Activated effector memory CD4-positive, alpha-beta T cell treated with anti-CD3 and anti-CD28 coated beads, Interleukin-2, amount 50 U/mL, for 16 hours (primary cell): ENCODE measurements around the gene PDE1C.
"Not testable (repeated sequence)": the region's sequence is repeated elsewhere in the genome, so short reads cannot be mapped to it uniquely, and the experiment has no call there.

Source experiments
- DNase-seq: peaks from one replicate; pipeline ENCODE4 v3.0.0-alpha.2; 2020

The PDE1C gene

DNA sequence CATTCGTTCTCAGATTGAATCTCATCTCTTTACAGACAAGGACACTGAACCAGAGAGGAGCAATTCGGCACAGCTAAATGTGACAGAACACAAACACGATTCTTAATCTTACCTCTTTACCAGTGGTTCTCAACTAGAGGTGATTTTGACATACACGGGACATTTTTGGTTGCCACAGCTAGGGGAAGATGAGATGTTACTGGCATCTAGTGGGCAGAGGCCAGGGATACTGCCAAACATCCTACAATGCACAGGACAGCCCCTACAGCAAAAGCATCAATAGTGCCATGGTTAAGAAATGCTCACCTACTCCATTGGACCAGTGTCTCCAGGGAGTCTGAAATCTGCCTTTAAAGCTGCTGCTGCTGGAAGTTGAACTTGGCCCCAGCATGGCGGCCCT lies 27.3 kb downstream of the PDE1C start:
- no peak for DNase-seq

DNA sequence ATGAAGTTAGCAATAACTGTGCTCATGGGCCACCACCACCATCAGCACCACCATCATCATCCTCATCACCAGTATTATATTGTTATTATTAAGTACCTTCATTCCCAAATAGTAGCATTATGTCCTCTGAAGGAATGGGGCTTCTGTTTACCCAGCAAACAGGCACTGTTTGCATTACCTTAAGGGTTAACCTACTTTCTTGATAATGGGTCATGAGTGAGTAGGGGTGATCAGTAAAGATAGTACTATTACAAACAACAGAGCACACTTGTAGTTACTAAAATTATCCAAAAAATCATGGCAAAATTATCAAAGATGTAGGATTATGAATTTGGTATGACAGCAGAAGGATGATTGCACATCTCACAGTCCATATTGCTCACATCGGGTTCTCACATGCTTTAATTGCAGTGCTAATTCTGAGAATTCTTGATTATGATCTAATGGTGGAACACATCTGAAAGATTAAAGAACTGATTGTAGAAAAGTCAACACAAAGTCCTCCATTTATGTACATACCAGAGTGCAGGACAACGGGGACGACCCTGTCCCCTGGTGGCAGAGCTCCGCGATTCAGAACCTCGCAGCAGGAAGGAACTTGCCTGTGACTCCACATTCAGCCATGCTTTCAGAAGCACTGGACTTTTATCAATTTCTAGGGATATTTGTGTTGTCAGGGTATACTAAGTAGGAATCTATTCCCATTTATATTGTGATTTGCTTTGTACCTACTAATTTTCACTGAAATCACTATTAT lies 31.0 kb downstream of the PDE1C start:
- no peak for DNase-seq

GRCh38 chr7:32037650-32038198 lies 32.5 kb downstream of the PDE1C start:
- DNase-seq, result no peak

- DNase-seq, result no peak
Observed at GRCh38 chr7:32036557-32036956, 33.6 kb downstream of the PDE1C start.

DNA sequence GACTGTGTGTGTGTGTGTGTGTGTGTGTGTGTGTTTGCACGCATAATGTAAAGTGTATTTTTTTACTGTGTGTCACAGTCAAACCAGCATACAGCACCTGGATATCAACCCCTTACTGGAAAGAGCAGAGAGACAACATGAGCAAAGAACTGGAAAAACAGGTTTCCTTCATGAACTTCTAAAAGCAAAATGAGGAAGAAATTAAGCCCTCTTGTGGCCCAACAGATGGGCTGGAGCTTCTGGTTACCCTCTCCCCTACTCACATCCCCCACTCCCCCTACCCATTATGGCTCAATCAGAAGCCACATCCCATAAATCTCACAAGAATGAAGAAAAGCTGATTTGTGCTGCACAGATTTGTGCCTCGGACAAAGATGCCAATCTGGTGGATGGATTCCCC lies 36.2 kb downstream of the PDE1C start:
- no peak for DNase-seq

DNA sequence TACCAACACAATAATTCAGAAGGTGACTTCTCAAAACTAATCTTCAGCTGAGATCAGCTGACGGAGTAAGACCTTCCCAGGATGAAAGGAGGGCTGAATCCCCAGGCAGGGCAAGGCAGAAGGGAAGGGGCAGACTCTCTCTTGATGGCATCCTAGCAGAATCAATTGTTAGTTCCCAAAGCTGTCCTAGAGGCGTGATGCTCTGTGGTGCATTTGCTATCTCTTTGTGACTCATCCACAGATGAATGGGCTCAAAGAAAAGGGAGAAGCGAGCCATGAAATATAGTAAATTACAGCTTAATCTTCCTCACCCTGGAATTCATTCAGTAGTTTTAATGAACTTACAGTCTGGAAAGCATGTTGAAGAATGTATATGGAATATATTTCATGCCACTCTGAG lies 37.2 kb downstream of the PDE1C start:
- no peak for DNase-seq

DNA sequence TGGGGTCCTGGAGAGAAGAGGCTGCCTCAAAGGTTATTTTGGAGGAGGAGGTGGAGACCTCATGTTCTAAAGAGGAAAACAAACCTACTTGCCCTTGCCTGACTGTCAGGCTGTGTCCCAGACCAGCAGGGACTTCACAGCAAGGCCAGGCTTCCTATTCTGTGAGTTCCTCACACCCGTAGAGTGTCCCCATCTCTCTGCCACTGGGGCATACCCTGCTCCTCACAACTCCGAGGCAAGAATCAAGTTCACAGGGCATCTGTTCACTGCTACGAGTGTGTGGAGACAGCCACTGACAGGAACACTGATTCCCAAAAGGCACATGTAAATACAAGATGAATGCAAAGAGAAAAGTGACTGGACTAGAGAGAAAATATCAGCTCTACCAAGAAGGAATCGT lies 38.0 kb downstream of the PDE1C start:
- DNase-seq, result no peak

GRCh38 chr7:32030904-32031692 lies 39.1 kb downstream of the PDE1C start:
- no peak for DNase-seq

GRCh38 chr7:32026083-32026425 lies 44.2 kb downstream of the PDE1C start:
- no peak for DNase-seq

DNA sequence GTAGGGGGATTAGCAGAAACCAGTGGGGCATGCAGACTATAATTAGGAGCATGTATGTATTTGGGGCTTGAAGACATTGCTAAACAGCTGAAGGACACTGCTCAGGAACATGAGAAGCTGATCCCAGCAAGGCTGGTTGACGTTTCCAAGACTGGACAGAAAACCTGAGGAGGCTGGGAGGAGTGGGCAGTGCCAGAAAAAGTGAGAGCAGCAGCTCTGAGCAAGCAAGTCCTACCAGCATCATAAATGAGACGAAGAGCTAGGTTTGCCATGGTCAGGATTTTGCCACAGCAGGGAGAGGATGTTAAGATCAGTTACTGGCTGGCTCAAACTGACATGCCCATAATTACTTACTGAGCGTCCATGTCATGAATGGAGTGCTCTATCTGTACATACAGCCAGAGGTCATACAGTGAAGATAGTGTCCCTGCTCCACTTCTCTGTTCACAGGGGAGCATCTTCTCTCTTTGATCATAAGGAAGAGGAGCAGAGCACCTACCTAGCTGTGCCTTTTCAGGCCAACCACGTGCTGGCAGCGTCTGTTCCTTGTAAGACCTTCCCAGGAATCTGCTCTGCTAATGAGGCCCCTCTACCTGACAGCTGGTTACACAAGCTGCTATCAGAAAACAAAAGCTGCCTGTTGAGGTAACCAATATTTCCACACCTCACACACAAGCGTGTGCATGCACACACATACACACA lies 44.7 kb downstream of the PDE1C start:
- no peak for DNase-seq

- no peak for DNase-seq
Observed at GRCh38 chr7:32023376-32023775, 46.8 kb downstream of the PDE1C start.

DNA sequence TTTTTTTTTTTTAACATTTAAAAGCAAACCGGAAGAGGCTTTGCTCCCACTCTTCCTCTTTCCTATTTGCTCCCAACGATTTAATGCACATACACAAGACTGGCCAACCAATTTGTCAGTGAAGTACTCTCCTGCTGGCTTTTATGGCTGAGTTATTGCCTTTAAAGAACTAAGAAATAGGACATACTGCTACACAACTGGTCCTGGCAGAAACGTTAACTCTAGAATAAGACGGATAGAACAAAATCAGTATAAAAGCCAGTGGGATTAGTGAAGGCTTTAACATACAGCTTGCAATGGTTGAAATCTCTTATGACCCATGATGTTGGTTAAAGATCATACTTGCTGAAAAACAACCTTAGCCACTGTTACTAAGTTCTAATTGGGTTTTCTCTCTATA lies 47.2 kb downstream of the PDE1C start:
- no peak for DNase-seq

- DNase-seq, result no peak
Observed at GRCh38 chr7:32020551-32021159, 49.6 kb downstream of the PDE1C start.

DNA sequence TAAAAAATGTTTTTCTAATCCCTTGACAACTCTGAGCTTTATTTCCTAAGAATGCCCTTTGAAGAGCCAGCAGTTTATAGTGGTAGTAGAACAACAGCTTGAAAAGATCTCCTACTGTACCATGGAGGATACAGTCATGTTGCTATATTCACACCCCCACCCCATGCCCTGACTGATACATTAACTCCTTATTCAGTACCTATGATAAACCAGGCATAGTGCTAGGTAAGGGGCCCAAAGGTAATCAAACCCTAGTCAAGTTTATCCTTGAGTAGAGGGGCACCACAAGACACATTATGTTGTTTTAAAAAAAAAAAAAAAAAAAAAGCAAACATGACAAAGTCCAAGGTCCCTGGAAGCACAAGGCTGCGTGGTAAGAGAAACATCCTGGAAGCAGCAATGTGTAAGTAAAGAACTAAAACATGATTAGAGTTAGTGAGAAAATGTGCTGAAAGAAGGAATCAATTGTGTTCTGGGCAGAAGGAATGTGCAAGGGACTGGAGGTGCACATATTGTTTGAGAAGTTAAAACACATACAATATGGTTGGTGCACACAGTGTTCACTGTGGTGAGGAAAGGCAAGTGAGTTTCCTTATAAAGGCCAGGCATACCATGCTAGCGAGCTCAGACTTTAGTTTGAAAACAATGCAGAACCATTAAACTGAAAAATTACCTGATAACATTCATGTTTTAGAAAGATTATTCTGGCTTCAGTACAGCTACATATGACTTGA lies 51.2 kb downstream of the PDE1C start:
- DNase-seq, result no peak

GRCh38 chr7:32015133-32015532 lies 55.1 kb downstream of the PDE1C start:
- no peak for DNase-seq

DNA sequence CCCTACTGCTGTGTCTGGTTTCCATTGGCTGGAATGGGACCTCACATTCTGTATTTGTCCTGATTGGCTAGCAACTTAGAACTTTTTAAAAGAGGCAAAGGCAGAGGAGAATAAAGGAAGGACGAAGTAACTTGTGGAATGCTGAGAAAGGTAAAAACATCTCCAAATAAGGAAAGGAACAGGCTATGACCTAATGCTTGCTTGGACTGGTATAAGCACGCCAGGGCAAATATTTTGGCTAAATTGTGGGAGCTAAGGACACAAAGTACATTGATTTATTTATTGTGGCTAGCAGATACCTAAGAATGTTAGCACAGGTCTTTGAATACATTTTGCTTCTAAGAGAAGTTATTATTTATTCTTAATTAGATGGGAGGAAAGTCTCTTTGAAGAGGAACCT lies 56.7 kb downstream of the PDE1C start:
- not testable (repeated sequence) for DNase-seq

GRCh38 chr7:32005577-32005976 lies 64.6 kb downstream of the PDE1C start:
- no peak for DNase-seq

GRCh38 chr7:32001948-32002347 lies 68.3 kb downstream of the PDE1C start:
- DNase-seq, result no peak

DNA sequence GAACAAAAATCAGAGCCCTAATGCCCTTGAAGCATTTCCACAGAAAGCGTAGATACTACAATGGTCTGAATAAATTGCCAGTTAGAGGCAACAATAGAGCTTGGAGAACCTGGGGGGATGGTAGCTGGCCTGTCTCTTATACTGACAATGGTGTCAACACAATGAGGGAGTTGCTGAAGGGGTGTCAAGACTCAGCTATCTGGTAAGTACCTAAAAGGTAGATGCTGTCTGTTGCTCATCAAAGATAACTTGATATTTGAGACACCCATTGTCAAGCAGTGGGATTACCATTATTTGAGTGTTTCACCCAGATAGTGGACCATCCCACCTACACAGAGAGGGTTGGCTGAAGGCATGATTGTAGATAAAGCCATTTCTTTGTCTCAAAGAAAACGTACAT lies 72.8 kb downstream of the PDE1C start:
- no peak for DNase-seq

- no peak for DNase-seq
Observed at GRCh38 chr7:31995134-31995533, 75.1 kb downstream of the PDE1C start.

DNA sequence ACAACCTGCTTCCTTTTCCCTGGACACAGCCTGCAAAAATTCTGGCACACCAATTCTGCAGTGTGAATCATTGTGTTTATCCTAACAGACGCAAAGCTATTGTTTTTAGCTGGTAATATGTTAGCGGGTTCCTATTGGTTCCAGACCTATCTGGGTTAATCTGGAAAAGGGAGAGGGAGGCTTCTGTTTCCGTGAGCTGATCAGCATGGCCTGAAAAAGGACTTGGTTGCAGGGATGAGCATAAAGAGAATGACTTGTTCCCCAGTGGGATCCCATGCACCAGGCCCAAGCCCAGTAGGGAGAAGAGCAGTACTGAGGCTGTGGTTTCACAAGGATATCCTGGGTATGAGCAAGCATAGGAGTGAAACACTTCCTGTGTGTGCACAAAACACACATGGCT lies 78.4 kb downstream of the PDE1C start:
- DNase-seq, result no peak

GRCh38 chr7:31991406-31991805 lies 78.8 kb downstream of the PDE1C start:
- DNase-seq, result no peak
